ENCODE data around the gene AKR7A2. TPM values are rescaled to one million over a fixed set of nuclear protein-coding genes. Genes with fewer than 3 reads are reported as not detected.
A peak's percentile ranks its signal among the peaks of the same experiment; 100 is the strongest.

Gene AKR7A2
- total RNA-seq, 1 donor from 2014 or later = 34.1 TPM

GRCh38 chr1:19353596-19353995, 41.7 kb upstream of the AKR7A2 start:
- DNase-seq (ENCODE audit: low spot score) = no peak
- Mint-ChIP-seq H3K36me3 (ENCODE audit: low read depth, unreplicated experiment) (peaks cover 33% of the 10 kb centered on the region), H3K27ac (ENCODE audit: unreplicated experiment) (no peak overlapping the region), H3K4me1 (ENCODE audit: unreplicated experiment) (no peaks in the 10 kb centered on the region), H3K4me3 (ENCODE audit: unreplicated experiment) (no peak overlapping the region), H3K9me3 (ENCODE audit: unreplicated experiment) (no peaks in the 10 kb centered on the region), H3K27me3 (ENCODE audit: unreplicated experiment) (peaks cover 11% of the 10 kb centered on the region)
- no peak for TF ChIP-seq CTCF (IDR thresholded peaks at IDR 0.05; ENCODE audit: unreplicated experiment)

DNA sequence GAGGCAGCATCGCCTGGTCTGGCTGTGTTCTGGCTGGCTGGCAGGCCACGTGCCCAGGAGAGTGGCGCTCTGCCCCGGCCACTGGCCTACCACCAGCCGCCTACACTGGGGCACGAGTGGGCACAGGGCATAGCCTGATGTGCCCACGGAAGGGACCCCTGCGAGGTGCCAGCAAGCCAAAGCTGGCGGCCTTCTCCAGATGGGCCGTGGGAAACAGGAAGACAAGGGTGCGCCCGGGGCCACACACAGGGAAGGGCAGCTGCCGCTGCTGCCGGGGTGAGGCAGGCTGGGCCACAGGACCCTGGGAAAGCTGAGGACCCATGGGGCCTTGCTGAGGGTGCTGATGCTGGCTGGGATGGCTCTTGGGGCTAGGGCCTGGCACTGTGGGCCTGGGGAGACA, 40.9 kb upstream of the AKR7A2 start:
- no peaks in the 10 kb centered on the region for H3K4me1 Mint-ChIP-seq (ENCODE audit: unreplicated experiment)
- H3K36me3 Mint-ChIP-seq (ENCODE audit: low read depth, unreplicated experiment) = peaks cover 33% of the 10 kb centered on the region
- H3K27ac Mint-ChIP-seq (ENCODE audit: unreplicated experiment) = no peak overlapping the region
- TF ChIP-seq CTCF (IDR thresholded peaks at IDR 0.05; ENCODE audit: unreplicated experiment) = no peak
- H3K4me3 Mint-ChIP-seq (ENCODE audit: unreplicated experiment) = peak overlapping the region; percentile 62
- H3K9me3 Mint-ChIP-seq (ENCODE audit: unreplicated experiment) = no peaks in the 10 kb centered on the region
- peaks cover 7% of the 10 kb centered on the region for H3K27me3 Mint-ChIP-seq (ENCODE audit: unreplicated experiment)
- no peak for DNase-seq (ENCODE audit: low spot score)

DNA sequence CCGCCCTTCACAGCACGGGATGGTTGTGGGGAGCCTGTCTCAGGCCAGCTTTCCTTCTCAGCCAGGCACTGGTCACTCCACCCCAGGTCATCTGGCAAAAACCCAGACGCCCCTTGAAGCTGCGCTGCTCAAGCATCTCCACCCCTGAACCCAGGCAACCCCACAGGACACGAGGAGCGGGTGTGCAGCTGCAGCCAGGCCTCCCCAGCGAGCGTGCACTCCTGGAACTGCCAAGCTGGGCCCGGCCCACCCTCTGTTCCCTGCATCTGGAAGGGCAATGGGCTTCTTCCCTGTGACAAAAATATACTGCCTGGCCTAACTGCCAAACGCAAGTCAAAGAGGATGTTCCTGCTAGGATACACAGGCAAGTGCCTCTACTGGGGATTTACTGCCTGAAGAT, 39.9 kb upstream of the AKR7A2 start:
- Mint-ChIP-seq H3K4me1 (ENCODE audit: unreplicated experiment) (no peaks in the 10 kb centered on the region), H3K36me3 (ENCODE audit: low read depth, unreplicated experiment) (peaks cover 32% of the 10 kb centered on the region), H3K9me3 (ENCODE audit: unreplicated experiment) (no peaks in the 10 kb centered on the region), H3K27ac (ENCODE audit: unreplicated experiment) (no peak overlapping the region), H3K27me3 (ENCODE audit: unreplicated experiment) (peaks cover 6% of the 10 kb centered on the region), H3K4me3 (ENCODE audit: unreplicated experiment) (no peak overlapping the region)
- no peak for DNase-seq (ENCODE audit: low spot score)
- TF ChIP-seq CTCF (IDR thresholded peaks at IDR 0.05; ENCODE audit: unreplicated experiment) = no peak

GRCh38 chr1:19350566-19350965, 38.6 kb upstream of the AKR7A2 start:
- H3K4me3 Mint-ChIP-seq (ENCODE audit: unreplicated experiment) = no peak overlapping the region
- H3K27me3 Mint-ChIP-seq (ENCODE audit: unreplicated experiment) = peaks cover 6% of the 10 kb centered on the region
- TF ChIP-seq CTCF (IDR thresholded peaks at IDR 0.05; ENCODE audit: unreplicated experiment) = no peak
- peaks cover 36% of the 10 kb centered on the region for H3K36me3 Mint-ChIP-seq (ENCODE audit: low read depth, unreplicated experiment)
- H3K9me3 Mint-ChIP-seq (ENCODE audit: unreplicated experiment) = no peaks in the 10 kb centered on the region
- no peaks in the 10 kb centered on the region for H3K4me1 Mint-ChIP-seq (ENCODE audit: unreplicated experiment)
- DNase-seq (ENCODE audit: low spot score) = no peak
- H3K27ac Mint-ChIP-seq (ENCODE audit: unreplicated experiment) = no peak overlapping the region

DNA sequence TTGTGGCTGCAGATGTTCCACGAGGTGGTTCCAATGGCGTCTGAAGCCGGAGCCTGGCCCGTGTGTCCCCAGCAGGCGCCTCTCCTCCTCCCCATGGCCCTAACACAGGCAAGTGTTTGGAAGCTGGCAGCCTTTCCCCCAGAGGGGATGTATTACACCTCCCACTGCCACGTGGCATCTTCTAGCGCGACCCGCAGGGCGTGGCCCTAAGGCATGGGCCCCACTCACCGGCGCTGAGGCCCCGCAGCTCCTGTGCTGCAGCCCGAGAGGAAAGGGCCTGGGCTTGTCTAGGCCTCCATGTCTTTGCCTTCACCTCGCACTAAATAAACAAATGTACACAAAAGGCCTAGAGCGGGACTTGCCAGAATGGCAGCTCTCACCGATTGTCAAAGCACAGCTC, 38.1 kb upstream of the AKR7A2 start:
- no peak for DNase-seq (ENCODE audit: low spot score)
- Mint-ChIP-seq H3K9me3 (ENCODE audit: unreplicated experiment) (no peaks in the 10 kb centered on the region), H3K27me3 (ENCODE audit: unreplicated experiment) (peaks cover 6% of the 10 kb centered on the region), H3K36me3 (ENCODE audit: low read depth, unreplicated experiment) (peaks cover 33% of the 10 kb centered on the region), H3K27ac (ENCODE audit: unreplicated experiment) (peak overlapping the region; percentile 57), H3K4me3 (ENCODE audit: unreplicated experiment) (no peak overlapping the region), H3K4me1 (ENCODE audit: unreplicated experiment) (no peaks in the 10 kb centered on the region)
- no peak for TF ChIP-seq CTCF (IDR thresholded peaks at IDR 0.05; ENCODE audit: unreplicated experiment)

All from endothelial cell (in vitro differentiated cells).